ENCODE data around the gene NUB1. TPM values are rescaled to one million over a fixed set of nuclear protein-coding genes. Genes with fewer than 3 reads are reported as not detected.

Gene NUB1
- total RNA-seq, 4 donors from 2014 or later, result 16.8 to 46.7 (median 26.1) TPM

DNA sequence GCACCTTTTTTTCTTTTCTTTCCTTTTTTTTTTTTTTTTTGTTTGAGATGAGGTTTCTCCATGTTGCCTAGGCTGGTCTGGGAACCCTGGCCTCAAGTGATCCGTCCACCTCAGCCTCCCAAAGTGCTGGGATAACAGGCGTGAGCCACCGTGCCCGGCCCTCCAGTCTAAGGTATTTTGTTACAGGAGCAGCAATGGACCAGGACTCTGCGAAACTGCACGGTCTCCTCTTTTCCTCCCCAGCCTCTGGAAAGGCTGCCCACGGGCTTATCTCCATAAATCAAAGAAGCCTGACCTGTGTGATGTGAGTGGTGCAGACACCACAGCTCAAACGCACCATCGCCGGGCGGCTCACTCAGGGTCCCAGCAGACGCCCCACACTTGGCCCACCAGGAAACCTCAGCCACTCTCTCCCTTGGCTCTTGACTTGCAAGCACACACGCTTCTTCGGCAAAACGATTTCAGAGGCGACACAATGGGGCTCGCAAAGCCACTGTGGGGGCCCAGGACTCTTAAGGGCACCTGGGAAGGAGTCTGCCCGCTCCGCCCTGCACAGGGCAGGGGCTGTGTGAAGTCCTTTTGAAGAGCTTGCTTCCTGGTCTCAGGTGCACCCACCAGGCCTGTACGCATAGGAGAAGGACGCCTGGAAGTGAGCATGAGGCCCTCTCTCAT lies 47.6 kb downstream of the NUB1 start:
- H3K9me3 ChIP-seq, result no peaks in the 10 kb centered on the region
- no peak for DNase-seq
- H3K27me3 ChIP-seq, result peaks cover 0 to 57% (median 0%) of the 10 kb centered on the region in 4 donors
- TF ChIP-seq POLR2A (IDR thresholded peaks at IDR 0.05) (no peak), CTCF (IDR thresholded peaks at IDR 0.05) (no peak)
- H3K36me3 ChIP-seq, result no peaks in the 10 kb centered on the region
- no peaks in the 10 kb centered on the region for H3K4me1 ChIP-seq
- H3K27ac ChIP-seq, result no peak overlapping the region
- WGBS, 2 donors, result 76 to 84% methylated on average over 6 to 13 of the region's 21 CpGs
- intact Hi-C loops (cut with DNase I), result no loop called here
- no peak overlapping the region for H3K4me3 ChIP-seq

- Histone ChIP-seq H3K36me3 (no peaks in the 10 kb centered on the region), H3K27me3 (peaks cover 0 to 57% (median 0%) of the 10 kb centered on the region in 4 donors), H3K4me3 (no peak overlapping the region), H3K9me3 (no peaks in the 10 kb centered on the region), H3K27ac (no peak overlapping the region), H3K4me1 (no peaks in the 10 kb centered on the region)
- intact Hi-C loops (cut with DNase I), result no loop called here
- WGBS, 2 donors, result 77 to 81% methylated on average over 18 to 21 of the region's 24 CpGs
- no peak for DNase-seq
- TF ChIP-seq POLR2A (IDR thresholded peaks at IDR 0.05) (no peak), CTCF (IDR thresholded peaks at IDR 0.05) (no peak)
Observed at GRCh38 chr7:151389768-151390597, 48.4 kb downstream of the NUB1 start.

DNA sequence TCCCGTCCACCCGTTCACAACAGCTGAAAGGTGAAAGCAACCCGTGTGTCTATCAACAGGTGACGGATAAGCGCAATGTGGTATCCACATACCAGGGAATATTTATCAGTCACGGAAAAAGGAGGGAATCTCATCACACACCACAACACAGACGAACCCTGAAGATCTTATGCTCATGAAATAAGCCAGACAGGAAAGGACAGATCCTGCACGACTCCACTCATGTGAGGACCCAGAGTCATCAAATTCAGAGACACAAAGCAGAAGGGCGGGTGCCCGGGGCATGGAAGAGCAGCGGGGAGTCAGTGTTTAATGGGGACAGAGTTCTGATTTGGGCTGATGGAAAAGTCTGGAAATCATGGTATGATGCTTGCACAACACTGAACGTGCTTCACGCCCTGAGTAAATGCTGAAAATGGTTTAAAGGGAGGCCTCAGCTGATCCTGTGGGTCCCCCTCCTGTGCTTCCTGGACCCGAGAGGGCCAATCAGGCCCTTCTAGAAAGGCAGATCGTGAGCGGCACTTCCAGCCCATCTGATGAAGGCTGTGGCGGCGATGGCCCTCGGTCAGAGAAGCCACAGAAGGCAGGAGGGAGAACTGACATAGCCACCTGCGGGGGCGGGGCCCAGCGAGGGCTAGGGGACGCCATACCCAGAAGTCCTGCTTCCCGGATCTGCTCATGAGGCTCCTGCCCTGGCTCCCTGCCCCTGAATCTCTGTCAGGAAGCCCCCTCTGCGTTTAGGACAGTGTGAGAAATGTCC lies 49.2 kb downstream of the NUB1 start:
- 72 to 73% methylated on average over 16 to 17 of the region's 25 CpGs for WGBS, 2 donors
- Histone ChIP-seq H3K4me1 (no peaks in the 10 kb centered on the region), H3K27ac (no peak overlapping the region), H3K9me3 (no peaks in the 10 kb centered on the region), H3K36me3 (no peaks in the 10 kb centered on the region), H3K27me3 (peaks cover 0 to 51% (median 0%) of the 10 kb centered on the region in 4 donors), H3K4me3 (no peak overlapping the region)
- no peak for DNase-seq
- intact Hi-C loops (cut with DNase I), result no loop called here
- TF ChIP-seq CTCF (IDR thresholded peaks at IDR 0.05) (no peak), POLR2A (IDR thresholded peaks at IDR 0.05) (no peak)

GRCh38 chr7:151391358-151391730 lies 49.7 kb downstream of the NUB1 start:
- 67 to 94% methylated on average over 3 to 9 of the region's 9 CpGs for WGBS, 2 donors
- peaks cover 0 to 50% (median 0%) of the 10 kb centered on the region in 4 donors for H3K27me3 ChIP-seq
- TF ChIP-seq CTCF (IDR thresholded peaks at IDR 0.05) (no peak), POLR2A (IDR thresholded peaks at IDR 0.05) (no peak)
- H3K27ac ChIP-seq, result no peak overlapping the region
- no peaks in the 10 kb centered on the region for H3K9me3 ChIP-seq
- intact Hi-C loops (cut with DNase I), result no loop called here
- no peaks in the 10 kb centered on the region for H3K4me1 ChIP-seq
- DNase-seq, result no peak
- H3K4me3 ChIP-seq, result no peak overlapping the region
- H3K36me3 ChIP-seq, result no peaks in the 10 kb centered on the region
